ENCODE results near the gene FANCC. TPM values are rescaled to one million over a fixed set of nuclear protein-coding genes. Genes with fewer than 3 reads are reported as not detected.

The FANCC gene
- total RNA-seq, 1 experiment from 2014 or later: 14.6 TPM

DNA sequence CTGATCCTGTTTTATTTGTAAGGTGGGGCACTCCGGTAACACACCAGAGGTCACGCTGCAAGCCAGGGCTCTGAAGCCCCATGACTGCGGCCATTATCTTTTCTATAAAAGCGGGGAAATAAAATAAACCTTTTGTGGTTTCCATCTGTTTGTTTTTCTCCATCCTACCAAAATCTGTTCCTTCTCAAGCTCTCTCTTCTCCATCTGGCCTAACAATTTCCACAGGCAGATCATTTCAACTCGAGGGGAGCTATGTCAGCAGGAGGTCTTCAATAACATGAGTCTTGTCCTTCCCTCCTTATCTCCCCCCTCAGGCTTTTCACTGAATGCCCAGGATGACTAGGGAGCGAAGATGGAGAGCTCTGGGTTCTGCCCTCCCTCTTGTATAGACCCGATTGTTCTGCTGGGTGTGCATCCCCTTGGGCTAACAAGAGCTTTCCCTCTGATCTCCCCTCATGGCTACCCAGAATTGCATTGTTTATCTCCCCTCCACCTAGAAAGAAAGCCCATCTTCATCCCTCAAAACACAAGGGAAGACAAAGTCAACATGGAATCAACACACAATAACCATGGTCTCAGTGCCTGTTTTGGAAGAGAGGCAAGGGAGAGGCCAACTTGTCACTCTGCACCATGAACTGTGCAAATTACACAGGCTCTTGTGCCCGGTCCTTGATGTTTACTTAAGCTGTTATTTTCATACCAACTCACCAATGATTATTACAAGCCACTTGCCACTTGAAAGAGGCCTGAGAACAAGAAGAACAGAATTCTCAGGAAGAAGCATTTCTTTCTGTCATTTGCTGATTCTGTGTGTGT lies 187.8 kb downstream of the FANCC start:
- no peak for DNase-seq (ENCODE audit: extremely low read depth, low read depth)

DNA sequence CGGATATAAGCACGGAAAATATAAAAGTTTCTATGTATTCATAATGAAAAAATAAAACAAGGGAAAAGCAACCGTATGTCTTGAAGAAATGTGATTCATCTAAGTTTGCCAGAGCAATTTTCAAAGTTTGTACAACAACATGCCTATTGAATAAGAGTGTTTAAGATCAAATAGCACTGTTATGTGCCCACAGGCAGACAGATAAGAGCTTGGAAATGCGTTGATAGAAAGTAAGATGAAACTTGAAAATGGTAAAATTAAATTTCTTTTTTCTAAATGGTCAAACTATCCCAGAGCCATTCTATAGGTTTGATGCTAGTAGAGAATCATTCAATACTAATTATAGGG lies 189.4 kb downstream of the FANCC start:
- DNase-seq (ENCODE audit: extremely low read depth, low read depth): no peak

DNA sequence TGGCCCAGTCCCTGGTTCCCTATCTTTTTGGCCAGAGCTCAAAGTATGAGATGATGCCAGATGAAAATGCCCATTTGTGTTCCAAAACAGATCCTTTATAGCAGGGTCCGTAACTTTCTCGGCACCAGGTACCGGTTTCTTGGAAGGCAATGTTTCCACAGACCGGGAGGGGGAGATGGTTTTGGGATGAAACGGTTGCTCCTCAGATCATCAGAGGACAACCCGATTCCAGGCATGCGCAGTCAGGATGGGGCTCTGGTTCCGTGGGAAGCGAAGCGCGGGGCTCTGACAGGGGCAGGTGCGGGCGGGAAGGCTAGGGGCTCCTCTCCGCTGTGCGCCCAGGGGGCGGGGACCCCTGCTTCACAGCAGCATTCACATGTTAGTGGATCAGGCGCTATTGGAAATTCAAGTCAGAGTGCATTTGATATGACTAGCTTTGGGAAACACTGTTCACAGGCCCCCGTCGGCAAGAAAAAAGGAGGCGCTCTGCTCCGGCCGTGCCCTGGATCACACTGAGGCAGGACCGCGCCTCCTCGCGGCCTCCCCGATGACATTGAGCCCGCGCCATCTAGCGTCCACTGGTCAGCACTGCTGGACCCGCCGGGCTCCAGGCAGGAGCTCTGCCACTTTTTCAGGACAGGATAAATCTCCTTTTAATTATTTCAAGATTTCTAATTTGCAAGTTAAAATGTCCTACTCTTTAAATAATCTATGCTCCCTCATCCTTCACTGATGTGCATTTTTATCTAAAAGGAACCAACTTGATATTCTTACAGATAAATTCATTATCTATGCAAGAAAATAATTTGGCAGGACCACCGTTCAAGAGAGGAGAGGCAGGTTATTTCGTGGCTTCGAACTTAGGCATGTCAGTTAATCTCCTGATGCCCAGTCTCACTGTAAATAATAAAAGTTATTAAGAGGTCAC lies 190.0 kb downstream of the FANCC start:
- DNase-seq (ENCODE audit: extremely low read depth, low read depth): peak; percentile 76

DNA sequence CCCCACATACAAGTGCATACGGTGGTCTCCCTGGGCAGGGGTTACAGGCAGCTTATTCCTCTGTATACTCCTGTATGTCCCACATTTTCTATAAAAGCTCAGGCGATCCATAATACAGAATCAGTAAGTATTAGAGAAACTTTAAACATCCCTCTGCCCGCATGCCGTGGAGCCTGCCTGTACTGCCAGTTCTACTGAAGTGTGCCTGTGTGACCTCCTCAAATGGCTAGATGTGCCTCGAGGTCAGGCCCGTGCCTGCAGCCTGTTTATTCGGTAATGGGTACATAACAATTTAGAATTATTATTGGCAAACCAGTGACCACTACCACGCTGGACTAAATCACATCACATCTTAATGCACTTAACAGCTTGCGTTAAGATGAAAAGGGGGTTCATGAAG lies 190.8 kb downstream of the FANCC start:
- DNase-seq (ENCODE audit: extremely low read depth, low read depth): no peak

DNA sequence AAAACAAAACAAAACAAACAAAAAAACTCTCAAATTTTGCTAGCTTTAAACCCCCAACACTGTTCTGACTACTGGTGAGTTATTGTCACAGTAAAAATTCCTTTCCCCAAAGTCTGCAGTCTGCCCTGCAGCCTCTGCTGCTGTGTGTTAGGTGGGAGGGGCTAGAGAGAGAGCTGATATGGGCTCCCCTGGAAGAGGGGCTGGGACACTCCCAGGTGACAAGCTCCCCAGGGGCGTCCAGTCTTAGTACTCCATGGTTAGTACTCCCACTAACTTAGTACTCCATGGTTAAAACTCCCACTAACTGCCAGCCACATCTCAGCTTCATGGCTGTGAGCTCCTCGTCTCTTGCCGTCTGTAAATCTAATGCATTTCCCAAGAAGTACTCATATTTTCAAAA lies 191.9 kb downstream of the FANCC start:
- DNase-seq (ENCODE audit: extremely low read depth, low read depth): no peak

DNA sequence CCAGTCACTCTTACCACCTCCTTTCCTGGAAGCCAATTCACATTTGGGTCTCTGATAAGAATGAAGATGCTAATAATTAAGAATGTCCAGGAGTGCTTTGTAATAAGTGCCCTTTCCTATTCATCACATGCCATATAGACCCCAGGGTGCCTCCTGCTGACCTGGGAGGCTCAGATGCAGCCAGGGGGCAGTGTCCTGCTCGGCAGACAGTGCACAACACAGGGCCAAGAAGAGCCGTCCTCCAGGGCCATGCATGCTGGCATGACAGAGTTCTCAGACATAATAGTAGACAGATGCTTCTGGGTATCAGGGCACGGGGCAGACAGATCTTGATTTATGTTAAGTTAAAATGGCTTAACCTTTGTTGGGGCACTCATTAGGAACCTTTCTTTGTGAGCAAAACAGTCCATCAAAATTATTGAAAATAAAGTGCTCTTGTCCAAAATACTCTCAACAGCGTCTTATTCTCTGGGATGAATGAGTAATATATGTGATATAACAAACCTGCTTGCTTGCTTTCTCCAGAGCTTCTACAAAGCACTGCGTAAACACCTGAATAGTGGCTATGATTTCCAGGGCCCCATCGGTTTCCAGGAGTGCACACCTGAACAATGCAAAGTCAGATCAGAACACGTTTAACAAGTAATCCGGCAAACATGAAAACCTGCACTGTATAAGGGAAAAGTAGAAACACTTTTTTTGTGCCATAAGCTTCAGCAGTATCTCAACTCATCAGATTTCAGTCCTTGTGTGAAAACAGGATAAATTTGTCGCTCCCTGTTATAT lies 192.7 kb downstream of the FANCC start:
- no peak for DNase-seq (ENCODE audit: extremely low read depth, low read depth)

DNA sequence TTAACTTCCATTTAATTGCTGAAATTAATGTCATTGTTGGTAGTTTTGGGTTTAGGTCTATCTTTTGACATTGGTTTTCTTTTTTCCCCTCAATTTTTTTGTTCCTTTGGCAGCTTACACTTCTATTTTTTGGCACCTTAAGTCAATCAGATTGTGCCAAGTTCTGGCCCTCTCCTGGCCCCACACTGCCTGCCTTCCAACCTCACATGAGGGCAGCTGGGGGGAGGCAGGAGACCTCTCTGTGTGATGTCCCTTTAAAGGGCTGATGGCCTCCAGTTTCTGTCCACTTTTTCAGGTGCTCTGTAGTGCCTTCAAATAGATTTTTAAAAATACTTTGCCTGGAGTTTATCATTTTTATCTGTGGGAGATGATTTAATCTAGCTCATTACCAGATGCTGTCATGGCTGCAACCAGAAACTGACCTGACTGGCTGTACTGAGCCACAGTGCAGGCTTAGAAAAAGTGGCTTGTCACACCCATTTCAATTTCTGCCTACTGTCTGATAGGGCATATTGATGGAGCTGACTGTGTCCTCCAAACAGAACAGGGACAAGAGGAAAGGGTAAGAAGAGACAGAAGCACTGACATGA lies 196.6 kb downstream of the FANCC start:
- DNase-seq (ENCODE audit: extremely low read depth, low read depth): no peak

DNA sequence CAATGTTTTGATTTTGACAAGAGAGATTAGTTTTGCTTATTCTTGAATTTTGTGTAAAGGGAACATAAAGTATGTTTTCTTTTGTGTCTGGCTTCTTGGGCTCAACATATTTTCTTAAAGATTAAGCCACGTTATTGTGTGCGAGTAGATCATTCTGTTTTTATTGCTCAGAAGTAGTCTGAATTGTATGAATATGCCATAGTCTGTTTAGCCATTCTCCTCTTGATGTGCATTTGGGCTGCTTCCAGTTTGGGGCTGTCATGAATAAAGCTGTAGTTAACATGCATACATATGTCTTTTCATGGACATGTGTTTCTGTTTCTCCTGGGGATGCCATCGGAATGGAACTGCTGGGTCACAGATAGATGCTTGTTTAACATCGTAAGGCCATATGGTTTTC lies 198.9 kb downstream of the FANCC start:
- no peak for DNase-seq (ENCODE audit: extremely low read depth, low read depth)

DNA sequence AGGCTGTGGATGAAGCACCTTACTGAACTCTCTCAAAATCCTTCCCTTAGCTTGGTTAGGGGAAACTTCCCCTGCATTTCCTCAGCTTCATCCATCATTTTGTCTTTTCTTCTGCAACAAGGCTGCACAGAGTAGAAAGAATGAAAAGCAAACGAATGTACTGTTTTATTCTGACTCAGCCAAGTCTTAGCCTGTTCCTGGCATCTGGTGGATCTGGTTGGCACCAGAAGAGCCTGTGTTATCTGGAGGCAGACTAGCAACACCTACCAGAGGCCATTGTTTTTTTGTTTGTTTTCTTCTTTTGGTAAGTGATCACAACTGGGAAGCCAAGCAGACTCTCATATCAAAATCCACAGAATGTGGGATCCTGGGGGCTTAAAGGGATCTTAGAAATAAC lies 200.7 kb downstream of the FANCC start:
- no peak for DNase-seq (ENCODE audit: extremely low read depth, low read depth)

DNA sequence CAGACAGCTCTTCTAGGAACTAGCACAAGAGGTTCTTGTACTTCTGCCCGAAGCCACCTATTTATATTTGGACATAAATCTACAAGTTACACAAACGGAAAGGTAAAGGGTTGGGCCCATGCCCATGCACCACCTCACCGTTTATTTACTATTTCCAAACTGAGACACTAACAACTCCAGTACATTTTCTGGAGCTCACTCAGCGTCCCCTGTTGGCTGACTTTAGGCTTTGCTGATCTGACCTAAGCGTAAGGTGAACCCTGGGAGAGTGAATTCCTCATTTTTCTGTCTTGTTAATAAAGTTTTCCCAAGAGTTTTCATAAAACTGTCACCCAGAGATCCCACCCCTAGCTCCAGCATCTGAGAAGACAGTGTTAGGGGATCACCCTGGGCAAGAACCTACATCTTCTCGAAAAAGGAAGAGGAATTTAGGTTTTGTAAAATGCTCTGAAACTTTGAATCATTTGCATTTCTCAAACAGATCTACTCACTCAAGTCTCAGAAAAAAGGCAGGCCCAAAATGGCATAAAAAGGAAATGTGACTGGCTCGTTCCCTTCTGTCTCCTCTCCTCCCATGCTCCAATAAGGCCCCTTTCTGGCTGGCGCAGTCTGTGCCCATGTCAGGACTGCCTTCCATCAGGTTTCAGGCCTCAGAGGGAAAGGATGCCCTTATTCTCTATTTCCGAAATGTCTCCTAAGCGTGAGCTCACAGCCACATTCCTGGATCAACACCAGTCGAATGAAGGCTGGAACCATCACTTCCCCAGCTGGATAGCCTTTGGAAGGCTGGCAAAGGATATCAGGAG lies 201.3 kb downstream of the FANCC start:
- DNase-seq (ENCODE audit: extremely low read depth, low read depth): peak; percentile 18

DNA sequence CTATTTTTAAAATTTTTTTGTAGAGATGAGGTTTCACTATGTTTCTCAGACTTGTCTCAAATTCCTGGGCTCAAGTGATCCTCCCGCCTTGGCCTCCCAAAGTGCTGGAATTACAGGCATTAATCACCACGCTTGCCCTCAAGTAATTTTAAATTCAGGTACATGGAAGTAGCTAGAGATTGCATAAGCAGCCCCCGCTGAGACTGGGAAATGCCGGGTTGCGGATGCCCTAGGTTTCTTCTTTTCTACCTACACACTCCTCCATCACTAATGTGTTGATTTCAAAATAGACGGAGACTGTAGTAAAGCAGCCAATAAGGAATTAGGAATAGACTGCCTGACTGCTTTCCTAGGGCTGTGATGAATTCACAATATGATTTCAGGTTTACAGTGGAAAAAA lies 202.4 kb downstream of the FANCC start:
- no peak for DNase-seq (ENCODE audit: extremely low read depth, low read depth)

DNA sequence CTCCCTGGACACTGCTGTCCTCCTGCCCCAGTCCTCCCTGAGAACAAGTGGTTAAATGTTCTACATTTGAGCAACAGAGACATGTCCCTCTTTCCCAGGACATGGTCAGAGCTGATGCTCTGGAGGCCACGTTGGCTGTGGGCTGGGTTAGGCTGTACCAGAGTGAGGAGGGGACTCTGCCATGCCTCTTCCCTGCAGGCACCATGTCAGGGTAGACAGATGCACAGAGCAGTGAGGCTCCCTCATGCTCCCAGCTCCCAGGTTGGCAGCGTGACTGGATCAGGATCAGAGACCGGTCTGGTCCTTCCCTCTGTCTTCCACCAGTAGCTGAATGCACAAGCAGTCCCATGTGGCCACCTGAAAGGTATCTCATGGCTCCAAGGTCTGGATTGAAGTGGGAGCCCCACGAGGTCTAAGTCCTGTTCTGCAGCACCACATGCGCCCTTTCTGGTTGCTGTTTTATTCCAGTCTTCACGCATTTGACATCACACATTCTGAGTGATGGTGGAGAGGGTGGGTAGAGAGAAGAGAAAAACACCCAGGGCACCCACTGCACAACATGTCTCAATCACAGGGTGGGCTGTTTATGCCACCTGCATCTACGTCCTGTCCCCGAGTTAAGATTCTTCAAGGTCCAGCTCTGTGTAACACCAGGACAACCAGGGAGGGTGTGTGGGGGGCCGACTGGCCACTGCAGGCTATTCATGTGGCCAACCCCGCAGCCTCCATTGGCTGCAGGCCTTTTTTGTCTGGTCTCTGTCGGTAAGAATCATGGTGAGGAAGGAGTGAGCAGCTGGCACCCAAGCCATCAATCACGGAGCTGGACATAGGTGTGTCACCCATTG lies 204.9 kb downstream of the FANCC start:
- no peak for DNase-seq (ENCODE audit: extremely low read depth, low read depth)

DNA sequence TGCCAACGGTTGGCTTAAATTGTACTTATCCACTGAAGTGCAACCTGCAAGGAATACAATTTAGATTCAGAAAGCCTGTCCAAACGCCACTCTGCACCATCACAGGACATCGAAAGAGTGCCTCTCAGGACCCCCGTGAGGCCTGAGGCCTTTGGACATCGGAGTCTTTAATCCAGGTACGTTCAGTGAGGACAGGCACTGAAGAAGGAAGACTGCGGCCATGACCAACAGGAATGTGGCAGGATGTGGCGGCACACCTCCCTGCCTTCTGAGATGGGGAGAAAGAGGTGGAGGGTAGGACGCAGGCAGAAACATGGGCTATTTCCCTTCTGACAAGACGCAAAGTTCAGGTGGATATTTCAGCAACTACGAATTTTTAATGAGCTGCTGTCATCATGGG lies 205.8 kb downstream of the FANCC start:
- DNase-seq (ENCODE audit: extremely low read depth, low read depth): no peak

DNA sequence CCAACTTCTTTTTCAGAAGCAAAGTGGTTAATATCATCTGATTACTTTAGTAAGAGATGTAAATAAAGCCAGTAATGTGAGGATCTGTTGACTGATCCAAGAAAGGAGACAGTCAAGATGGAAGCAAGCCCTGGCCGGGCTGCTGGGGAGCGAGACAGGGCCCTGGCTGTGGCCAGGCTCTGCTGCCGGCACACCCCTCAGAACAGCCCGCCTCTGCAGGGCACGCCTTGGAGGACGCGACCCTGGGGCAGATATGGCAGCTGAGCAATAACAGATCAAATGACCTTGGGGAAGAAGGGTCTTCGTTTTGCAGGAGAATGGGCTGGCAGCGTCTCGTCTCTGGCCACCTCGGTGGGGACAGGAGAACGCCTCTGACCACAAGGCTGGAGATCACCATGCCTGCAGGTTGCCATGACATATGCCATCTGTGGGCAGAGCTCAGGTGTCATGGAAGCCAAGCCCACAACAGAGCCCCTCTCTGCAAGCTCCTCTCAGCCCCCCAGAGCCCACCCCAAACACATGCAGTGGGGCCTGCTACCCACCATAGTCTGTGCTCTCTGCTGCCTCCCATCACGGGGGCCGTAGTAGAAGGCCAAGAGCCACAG lies 206.5 kb downstream of the FANCC start:
- DNase-seq (ENCODE audit: extremely low read depth, low read depth): no peak

DNA sequence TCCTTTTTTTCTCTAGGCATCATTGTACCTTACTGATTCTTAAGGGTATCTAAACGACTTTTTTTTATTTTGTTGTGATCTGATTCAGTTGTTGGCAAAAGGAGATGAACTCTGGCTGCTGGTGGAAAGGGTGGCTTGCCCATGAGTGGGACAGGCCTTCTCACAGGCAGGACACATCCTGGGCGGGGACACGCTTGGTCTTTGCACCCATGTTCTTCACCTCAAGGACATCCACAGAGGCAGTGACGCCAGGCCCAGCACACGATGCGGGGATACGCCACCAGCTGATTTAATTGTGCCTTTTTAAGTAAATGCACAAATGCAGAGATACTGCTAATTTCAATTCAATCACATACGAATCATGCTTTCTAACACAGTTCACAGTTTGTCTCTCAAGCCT lies 208.1 kb downstream of the FANCC start:
- no peak for DNase-seq (ENCODE audit: extremely low read depth, low read depth)

DNA sequence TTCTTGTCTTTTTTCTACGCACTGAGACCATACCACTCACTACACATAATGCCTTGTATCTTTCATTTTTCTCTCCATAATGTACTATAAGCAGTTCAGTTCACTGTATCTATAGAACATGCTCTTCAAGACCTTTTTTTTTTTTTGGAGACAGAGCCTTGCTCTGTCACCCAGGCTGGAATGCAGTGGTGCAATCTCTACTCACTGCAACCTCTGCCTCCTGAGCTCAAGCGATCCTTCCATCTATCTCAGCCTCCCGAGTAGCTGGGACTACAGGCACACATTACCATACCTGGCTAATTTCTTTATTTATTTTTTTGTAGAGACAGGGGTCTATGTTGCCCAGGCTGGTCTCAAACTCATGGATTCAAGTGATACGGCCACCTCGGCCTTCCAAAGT lies 208.7 kb downstream of the FANCC start:
- DNase-seq (ENCODE audit: extremely low read depth, low read depth): no peak

DNA sequence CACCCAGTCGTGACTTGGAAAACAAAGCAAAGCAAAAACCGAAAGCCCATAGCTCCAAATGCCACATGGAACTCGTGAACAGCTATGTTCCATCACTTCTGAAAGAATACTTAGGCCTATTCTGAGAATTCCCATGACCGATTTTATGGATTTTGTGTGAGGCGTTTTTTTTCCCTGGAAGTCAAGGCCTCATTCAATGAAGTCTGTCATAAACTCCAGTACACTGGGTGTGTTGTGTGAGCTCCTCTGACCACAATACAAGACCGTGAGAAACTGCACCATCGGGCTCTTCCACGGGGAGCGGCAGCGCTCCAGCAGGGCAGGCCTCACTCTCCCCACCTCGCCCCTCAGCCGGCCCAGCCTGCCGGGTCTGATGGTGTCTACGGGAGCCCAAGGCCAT lies 209.5 kb downstream of the FANCC start:
- DNase-seq (ENCODE audit: extremely low read depth, low read depth): no peak

DNA sequence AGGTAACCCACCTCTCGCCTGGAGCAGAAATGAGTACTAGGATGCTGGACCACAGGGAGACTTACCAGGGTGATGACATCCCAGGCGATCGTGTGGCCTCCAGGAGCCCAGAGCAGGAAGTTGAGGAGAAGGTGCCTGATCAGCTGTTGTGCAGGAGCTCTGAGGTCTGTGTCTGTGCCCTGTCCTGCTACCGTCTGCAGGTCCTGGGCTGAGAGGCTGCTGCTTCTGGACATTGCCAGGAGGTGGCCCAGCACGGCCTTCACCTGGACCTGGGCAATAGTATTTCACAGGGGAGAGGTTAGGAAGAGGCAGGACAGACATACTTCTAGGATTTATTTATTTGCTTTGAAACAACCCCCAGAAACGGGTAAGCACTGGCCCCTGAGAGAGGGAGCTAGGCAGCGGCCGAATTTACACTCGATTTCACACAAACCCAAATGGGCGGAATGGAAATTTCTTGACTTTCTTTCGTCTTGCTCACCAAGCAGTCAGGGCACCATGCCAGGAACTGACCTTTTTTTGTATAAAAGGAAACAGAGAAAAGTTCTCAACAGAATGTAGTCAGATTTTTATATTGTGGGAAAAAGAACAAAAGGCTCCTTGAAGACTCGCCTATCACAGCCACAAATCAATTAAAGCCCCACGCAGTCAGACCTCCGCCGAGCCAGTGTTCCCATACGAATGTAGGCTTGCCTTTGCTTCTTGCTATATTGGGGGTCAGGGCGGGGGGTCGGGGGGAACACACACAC lies 210.3 kb downstream of the FANCC start:
- no peak for DNase-seq (ENCODE audit: extremely low read depth, low read depth)
